ENCODE measurements around the gene XPR1.
"Not testable (repeated sequence)": the region's sequence is repeated elsewhere in the genome, so short reads cannot be mapped to it uniquely, and the experiment has no call there.

The XPR1 gene

GRCh38 chr1:180683117-180683516 lies 51.3 kb downstream of the XPR1 start:
- not testable (repeated sequence) for H3K4me3 ChIP-seq (ENCODE audit: low read length); DNase-seq (ENCODE audit: low read depth, low spot score)

GRCh38 chr1:180691322-180691913 lies 59.6 kb downstream of the XPR1 start:
- no peak for DNase-seq (ENCODE audit: low read depth, low spot score)
- H3K4me3 ChIP-seq (ENCODE audit: low read length), result no peak overlapping the region

- no peak overlapping the region for H3K4me3 ChIP-seq (ENCODE audit: low read length)
- DNase-seq (ENCODE audit: low read depth, low spot score), result no peak
Observed at GRCh38 chr1:180693564-180694244, 61.9 kb downstream of the XPR1 start.

- DNase-seq (ENCODE audit: low read depth, low spot score), result no peak
- no peak overlapping the region for H3K4me3 ChIP-seq (ENCODE audit: low read length)
Observed at GRCh38 chr1:180695282-180695681, 63.5 kb downstream of the XPR1 start.

- no peak overlapping the region for H3K4me3 ChIP-seq (ENCODE audit: low read length)
- DNase-seq (ENCODE audit: low read depth, low spot score), result no peak
Observed at GRCh38 chr1:180696361-180696760, 64.5 kb downstream of the XPR1 start.

DNA sequence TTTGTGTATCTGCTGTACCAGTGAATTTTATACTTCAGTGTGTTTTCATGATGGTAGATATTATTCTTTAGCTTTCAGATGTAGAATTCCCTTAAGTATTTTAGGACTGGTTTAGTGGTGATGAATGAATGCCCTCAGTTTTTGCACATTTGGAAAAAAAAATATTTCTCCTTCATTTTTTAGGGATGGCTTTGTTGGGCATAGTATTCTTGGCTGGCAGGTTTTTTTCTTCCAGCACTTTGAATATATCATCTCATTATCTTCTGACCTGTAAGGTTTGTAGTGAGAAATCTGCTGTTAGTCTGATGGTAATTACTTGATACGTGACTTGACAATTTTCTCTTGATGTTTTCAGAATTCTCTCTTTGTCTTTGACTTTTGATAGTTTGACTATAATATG lies 66.8 kb downstream of the XPR1 start:
- H3K4me3 ChIP-seq (ENCODE audit: low read length), result no peak overlapping the region
- no peak for DNase-seq (ENCODE audit: low read depth, low spot score)

DNA sequence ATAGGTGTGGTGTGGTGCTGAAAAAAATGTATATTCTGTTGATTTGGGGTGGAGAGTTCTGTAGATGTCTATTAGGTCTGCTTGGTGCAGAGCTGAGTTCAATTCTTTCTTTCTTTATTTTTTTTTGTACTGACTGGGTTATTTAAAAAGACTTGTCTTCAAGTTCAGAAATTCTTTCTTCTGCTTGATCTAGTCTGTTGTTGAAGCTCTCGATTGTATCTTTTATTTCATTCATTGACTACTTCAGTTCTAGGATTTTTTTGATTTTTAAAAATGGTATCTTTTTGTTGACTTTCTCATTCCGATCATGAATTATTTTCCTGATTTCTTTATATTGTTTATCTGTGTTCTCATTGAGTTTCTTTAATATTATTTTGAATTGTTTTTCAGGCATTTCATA lies 70.6 kb downstream of the XPR1 start:
- not testable (repeated sequence) for H3K4me3 ChIP-seq (ENCODE audit: low read length); DNase-seq (ENCODE audit: low read depth, low spot score)

DNA sequence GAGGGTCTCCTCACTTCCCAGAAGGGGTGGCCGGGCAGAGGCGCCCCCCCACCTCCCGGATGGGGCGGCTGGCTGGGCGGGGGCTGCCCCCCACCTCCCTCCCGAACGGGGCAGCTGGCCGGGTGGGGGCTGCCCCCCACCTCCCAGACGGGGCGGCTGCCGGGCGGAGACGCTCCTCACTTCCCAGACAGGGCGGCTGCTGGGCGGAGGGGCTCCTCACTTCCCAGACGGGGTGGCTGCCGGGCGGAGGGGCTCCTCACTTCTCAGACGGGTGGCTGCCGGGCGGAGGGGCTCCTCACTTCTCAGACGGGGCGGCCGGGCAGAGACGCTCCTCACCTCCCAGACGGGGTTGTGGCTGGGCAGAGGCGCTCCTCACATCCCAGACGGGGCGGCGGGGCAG lies 78.9 kb downstream of the XPR1 start:
- DNase-seq (ENCODE audit: low read depth, low spot score), result not testable (repeated sequence)

GRCh38 chr1:180711260-180711659 lies 79.4 kb downstream of the XPR1 start:
- not testable (repeated sequence) for H3K4me3 ChIP-seq (ENCODE audit: low read length); DNase-seq (ENCODE audit: low read depth, low spot score)

More for the DNA sequence above, 78.9 kb downstream of the XPR1 start:
- H3K4me3 ChIP-seq (ENCODE audit: low read length), result not testable (repeated sequence)

- no peak for DNase-seq (ENCODE audit: low read depth, low spot score)
- no peak overlapping the region for H3K4me3 ChIP-seq (ENCODE audit: low read length)
Observed at GRCh38 chr1:180720753-180721152, 88.9 kb downstream of the XPR1 start.

GRCh38 chr1:180722586-180722985 lies 90.8 kb downstream of the XPR1 start:
- H3K4me3 ChIP-seq (ENCODE audit: low read length), result no peak overlapping the region
- no peak for DNase-seq (ENCODE audit: low read depth, low spot score)

DNA sequence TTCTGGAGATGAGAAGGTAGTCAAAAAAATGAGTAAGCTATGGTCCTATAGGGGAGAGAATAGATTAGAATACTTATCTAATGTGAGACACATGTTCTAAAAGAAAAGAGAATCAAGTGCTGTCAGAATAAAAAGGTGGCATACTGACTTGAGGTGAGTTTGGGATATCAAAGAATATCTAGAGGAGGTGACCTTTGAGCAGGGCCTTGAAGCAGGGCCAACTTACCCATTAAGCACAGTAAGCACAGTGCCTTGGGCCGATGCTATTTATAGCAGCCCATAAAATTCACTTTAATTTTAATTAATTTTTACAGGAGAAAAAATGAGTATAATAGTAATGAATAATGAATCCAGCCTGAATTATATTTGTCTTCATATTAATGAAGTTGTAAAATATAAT lies 92.2 kb downstream of the XPR1 start:
- no peak for DNase-seq (ENCODE audit: low read depth, low spot score)
- no peak overlapping the region for H3K4me3 ChIP-seq (ENCODE audit: low read length)

- not testable (repeated sequence) for DNase-seq (ENCODE audit: low read depth, low spot score); H3K4me3 ChIP-seq (ENCODE audit: low read length)
Observed at GRCh38 chr1:180726024-180726423, 94.2 kb downstream of the XPR1 start.

GRCh38 chr1:180727751-180728150 lies 95.9 kb downstream of the XPR1 start:
- DNase-seq (ENCODE audit: low read depth, low spot score); H3K4me3 ChIP-seq (ENCODE audit: low read length): not testable (repeated sequence)

DNA sequence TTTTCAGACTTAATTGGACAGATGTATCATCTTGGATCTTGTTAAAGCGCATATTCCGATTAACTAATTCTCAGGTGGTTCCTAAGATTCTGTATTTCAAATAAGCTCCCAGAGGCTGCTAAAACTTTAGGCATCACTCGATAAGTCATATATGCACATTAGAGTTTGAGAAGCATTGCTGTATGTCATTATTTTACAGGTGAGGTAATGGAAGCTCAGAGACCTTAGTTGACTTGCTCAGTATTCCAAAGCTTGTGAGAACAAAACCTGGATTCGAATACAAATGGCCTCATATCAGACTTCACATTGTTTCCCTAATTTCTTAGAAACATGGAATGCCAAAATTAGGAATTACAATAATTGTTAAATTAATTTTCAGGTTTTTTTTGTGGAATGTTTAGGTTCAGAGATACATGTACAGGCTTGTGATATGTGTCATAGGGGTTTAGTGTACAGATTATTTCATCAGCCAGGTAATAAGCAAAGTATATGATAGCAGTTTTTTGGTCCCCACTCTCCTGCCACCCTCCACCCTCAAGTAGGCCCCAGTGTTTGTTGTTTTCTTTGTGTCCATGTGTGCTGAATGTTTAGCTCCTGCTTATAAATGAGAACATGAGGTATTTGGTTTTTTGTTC lies 96.8 kb downstream of the XPR1 start:
- DNase-seq (ENCODE audit: low read depth, low spot score), result no peak
- H3K4me3 ChIP-seq (ENCODE audit: low read length), result no peak overlapping the region

DNA sequence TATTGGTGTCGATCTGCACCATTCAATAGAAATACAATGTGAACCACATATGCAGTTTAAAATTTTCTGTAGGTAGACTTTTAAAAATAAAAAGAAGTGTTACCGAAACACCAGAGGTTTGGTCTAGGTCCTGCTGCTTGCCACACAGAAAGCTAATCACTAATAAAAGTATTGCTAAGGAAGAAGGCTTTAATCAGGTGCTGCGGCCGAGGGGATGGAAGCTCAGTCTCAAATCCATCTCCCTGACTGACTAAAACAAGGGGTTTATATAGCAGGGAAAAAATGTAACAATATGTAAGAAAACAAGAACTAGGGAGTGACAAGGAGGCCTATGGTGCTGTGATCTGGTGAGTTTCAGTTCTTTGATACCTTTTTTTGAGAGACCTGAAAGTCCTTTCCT lies 99.3 kb downstream of the XPR1 start:
- H3K4me3 ChIP-seq (ENCODE audit: low read length), result no peak overlapping the region
- no peak for DNase-seq (ENCODE audit: low read depth, low spot score)

- DNase-seq (ENCODE audit: low read depth, low spot score), result no peak
- no peak overlapping the region for H3K4me3 ChIP-seq (ENCODE audit: low read length)
Observed at GRCh38 chr1:180732866-180733265, 101.0 kb downstream of the XPR1 start.

DNA sequence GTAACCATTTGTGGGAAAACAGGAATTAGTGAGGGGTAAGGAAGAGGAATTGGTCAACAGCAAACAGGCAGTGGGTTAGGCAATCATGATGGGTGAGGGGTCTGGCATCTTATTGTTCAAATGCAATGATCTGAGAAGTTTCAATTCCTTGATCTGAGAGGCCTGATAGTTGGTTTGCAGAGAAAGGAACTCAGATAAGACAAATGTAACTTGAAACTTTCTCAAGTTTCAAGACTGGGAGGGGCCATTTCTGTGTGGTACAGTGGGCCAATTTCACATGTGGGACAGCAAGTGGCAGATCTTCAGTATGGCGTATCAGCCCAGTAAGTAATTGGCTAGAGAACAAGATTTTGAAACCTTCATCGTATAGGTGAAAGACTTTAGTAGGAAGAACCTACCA lies 102.5 kb downstream of the XPR1 start:
- no peak overlapping the region for H3K4me3 ChIP-seq (ENCODE audit: low read length)
- DNase-seq (ENCODE audit: low read depth, low spot score), result no peak

DNA sequence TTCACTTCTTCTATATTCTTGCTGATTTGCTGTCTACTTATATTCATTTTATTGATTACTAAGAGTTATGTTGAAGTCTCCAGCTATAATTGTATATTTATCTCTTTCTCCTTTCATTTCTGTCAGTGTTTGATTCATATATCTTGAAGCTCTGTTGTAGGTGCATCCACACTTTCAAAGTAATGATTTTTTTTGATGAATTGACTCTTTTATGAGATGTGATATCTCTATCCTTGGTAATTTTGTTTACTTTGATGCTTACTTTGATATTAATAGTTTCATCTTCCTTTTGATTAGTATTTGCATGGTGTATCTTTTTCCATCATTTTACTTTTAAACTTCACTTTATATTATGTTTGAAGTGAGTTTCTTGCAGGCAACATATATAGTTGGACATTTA lies 110.8 kb downstream of the XPR1 start:
- DNase-seq (ENCODE audit: low read depth, low spot score), result no peak
- H3K4me3 ChIP-seq (ENCODE audit: low read length), result no peak overlapping the region

- no peak for DNase-seq (ENCODE audit: low read depth, low spot score)
- H3K4me3 ChIP-seq (ENCODE audit: low read length), result no peak overlapping the region
Observed at GRCh38 chr1:180743868-180744267, 112.0 kb downstream of the XPR1 start.

- H3K4me3 ChIP-seq (ENCODE audit: low read length), result no peak overlapping the region
- DNase-seq (ENCODE audit: low read depth, low spot score), result no peak
Observed at GRCh38 chr1:180745098-180745497, 113.3 kb downstream of the XPR1 start.

All from Jurkat, Clone E6-1 (cell line).